Liver (tissue), 9 donors: ENCODE results near the gene RGL2. TPM values are rescaled to one million over a fixed set of nuclear protein-coding genes. Genes with fewer than 3 reads are reported as not detected.

Source experiments
- DNase-seq: peaks from one replicate; pipeline ENCODE4 v3.0.0-alpha.2; 2017; ENCODE audit warnings: low spot score
- H3K27ac ChIP-seq, 2 donors: one replicate each; pipeline ENCODE4 v1.7.0; 2013; ENCODE audit warnings: inconsistent platforms in 2 of 2, low read length in 2 of 2, control low read depth in 1 of 2, low read depth in 1 of 2, mild to moderate bottlenecking in 1 of 2
- H3K27me3 ChIP-seq, 4 donors: one replicate each; pipeline versions ENCODE4 v1.6.1 to v1.7.0; 2013; ENCODE audit warnings: low read length in 3 of 4, inconsistent platforms in 1 of 4, mild to moderate bottlenecking in 1 of 4, moderate library complexity in 1 of 4; ENCODE audit not compliant: control insufficient read depth in 4 of 4, insufficient read depth in 4 of 4
- H3K36me3 ChIP-seq, 4 donors: one replicate each; pipeline versions ENCODE4 v1.6.1 to v1.7.0; 2013; ENCODE audit warnings: low read length in 3 of 4, mild to moderate bottlenecking in 3 of 4, low read depth in 1 of 4, moderate library complexity in 1 of 4; ENCODE audit not compliant: control insufficient read depth in 4 of 4, insufficient read depth in 3 of 4
- H3K4me1 ChIP-seq, 4 donors: one replicate each; pipeline versions ENCODE4 v1.6.1 to v1.7.0; 2013; ENCODE audit warnings: low read length in 3 of 4, mild to moderate bottlenecking in 3 of 4, moderate library complexity in 1 of 4; ENCODE audit not compliant: control insufficient read depth in 4 of 4, insufficient read depth in 4 of 4
- H3K4me3 ChIP-seq, 3 donors: one replicate each; pipeline versions ENCODE4 v1.6.1 to v1.7.0; 2013; ENCODE audit warnings: low read length in 3 of 3, control low read depth in 1 of 3, low read depth in 1 of 3, mild to moderate bottlenecking in 1 of 3
- H3K9ac ChIP-seq, 2 donors: one replicate each; pipeline ENCODE4 v1.7.0; 2013; ENCODE audit warnings: low read length in 2 of 2, mild to moderate bottlenecking in 2 of 2, moderate library complexity in 2 of 2, control low read depth in 1 of 2, low read depth in 1 of 2
- H3K9me3 ChIP-seq, 4 donors: one replicate each; pipeline versions ENCODE4 v1.6.1 to v1.7.0; 2013; ENCODE audit warnings: low read length in 3 of 4; ENCODE audit not compliant: control insufficient read depth in 4 of 4
- EGR1 ChIP-seq, 2 donors: IDR thresholded peaks; 2 replicates each; pipeline ENCODE4 v1.6.1; 2016 to 2018; ENCODE audit warnings: antibody characterized with exemption in 2 of 2, low read depth in 2 of 2
- FOXA1 ChIP-seq: IDR thresholded peaks from 2 replicates; pipeline ENCODE4 v1.6.1; 2016; ENCODE audit warnings: antibody characterized with exemption
- FOXA2 ChIP-seq: IDR thresholded peaks from 2 replicates; pipeline ENCODE4 v1.6.1; 2016; ENCODE audit warnings: antibody characterized with exemption
- GABPA ChIP-seq, 2 donors: IDR thresholded peaks in 1 of 2; conservative IDR thresholded peaks in 1 of 2; 2 replicates each; pipeline ENCODE4 v1.6.1; 2016; ENCODE audit warnings: antibody characterized with exemption in 2 of 2, mild to moderate bottlenecking in 1 of 2, moderate library complexity in 1 of 2
- HNF4A ChIP-seq, 2 donors: conservative IDR thresholded peaks; 2 replicates each; pipeline ENCODE4 v1.6.1; 2016; ENCODE audit warnings: antibody characterized with exemption in 2 of 2, mild to moderate bottlenecking in 2 of 2
- HNF4G ChIP-seq: IDR thresholded peaks from 2 replicates; pipeline ENCODE4 v1.6.1; 2016; ENCODE audit warnings: antibody characterized with exemption
- JUND ChIP-seq, 2 donors: IDR thresholded peaks; 2 replicates each; pipeline ENCODE4 v1.6.1; 2016; ENCODE audit warnings: antibody characterized with exemption in 2 of 2
- NR2F2 ChIP-seq: IDR thresholded peaks from 2 replicates; pipeline ENCODE4 v1.6.1; 2016; ENCODE audit warnings: antibody characterized with exemption
- RAD21 ChIP-seq, 2 donors: IDR thresholded peaks; 2 replicates each; pipeline ENCODE4 v1.6.1; 2016; ENCODE audit warnings: antibody characterized with exemption in 2 of 2, mild to moderate bottlenecking in 2 of 2
- RXRA ChIP-seq, 2 donors: IDR thresholded peaks; 2 replicates each; pipeline ENCODE4 v1.6.1; 2017 to 2018; ENCODE audit warnings: antibody characterized with exemption in 2 of 2, mild to moderate bottlenecking in 1 of 2
- SP1 ChIP-seq: IDR thresholded peaks from 2 replicates; pipeline ENCODE4 v1.6.1; 2018; ENCODE audit warnings: antibody characterized with exemption, mild to moderate bottlenecking
- TAF1 ChIP-seq: conservative IDR thresholded peaks from 2 replicates; pipeline ENCODE4 v1.6.1; 2016; ENCODE audit warnings: antibody characterized with exemption, mild to moderate bottlenecking
- YY1 ChIP-seq: IDR thresholded peaks from 2 replicates; pipeline ENCODE4 v1.6.1; 2016; ENCODE audit warnings: antibody characterized with exemption, mild to moderate bottlenecking
- WGBS: extraction: QIAGEN DNeasy Blood & Tissue Kit; methylation state at CpG from one replicate; pipeline ENCODE4 v1.1.7; 2013; 5-methylcytosine and 5-hydroxymethylcytosine counted together
- polyA plus RNA-seq, 2 donors: library from polyadenylated mRNA; stranded (reverse) in 1 of 2; unstranded in 1 of 2; fragments of 200-250 nt in 1 of 2; fragments of >200 nt in 1 of 2; fragmentation: Nextera tagmentation in 1 of 2; extraction: Ambion mirVana in 1 of 2; gene quantifications; one replicate each; pipeline versions ENCODE4 v1.2.1 to v1.2.3, GENCODE V29; 2013 to 2015
- total RNA-seq, 2 donors: library from RNA; depleted of rRNA; stranded (reverse); fragments of >200 nt; gene quantifications; one replicate each; pipeline ENCODE4 v1.2.3, GENCODE V29; 2014
- TF ChIP-seq, protein P1 (sequence below): IDR thresholded peaks from 2 replicates; pipeline ENCODE4 v1.6.1; 2016; ENCODE audit warnings: antibody characterized with exemption
- TF ChIP-seq, protein P2 (sequence below): fragments of 150-350 bp; IDR thresholded peaks from 2 replicates; pipeline ENCODE4 v1.5.1; 2017; ENCODE audit warnings: improper control_type of control experiment, low read depth, low read length; ENCODE audit not compliant: missing input control
- TF ChIP-seq, protein P3 (sequence below): IDR thresholded peaks from 2 replicates; pipeline ENCODE4 v1.6.1; 2016; ENCODE audit warnings: antibody characterized with exemption, mild to moderate bottlenecking
- TF ChIP-seq, protein P4 (sequence below): IDR thresholded peaks from 2 replicates; pipeline ENCODE4 v1.6.1; 2016; ENCODE audit warnings: antibody characterized with exemption
- TF ChIP-seq, protein P5 (sequence below): IDR thresholded peaks from 2 replicates; pipeline ENCODE4 v1.6.1; 2016; ENCODE audit warnings: antibody characterized with exemption
- donor health status: healthy.
- donor health status: healthy.
- donor health status: healthy.
- donor health status: healthy.
- donor health status: healthy.

RGL2 gene
- total and polyA plus RNA-seq, 4 donors, result 16.7 to 22.8 (median 17.3) TPM

DNA sequence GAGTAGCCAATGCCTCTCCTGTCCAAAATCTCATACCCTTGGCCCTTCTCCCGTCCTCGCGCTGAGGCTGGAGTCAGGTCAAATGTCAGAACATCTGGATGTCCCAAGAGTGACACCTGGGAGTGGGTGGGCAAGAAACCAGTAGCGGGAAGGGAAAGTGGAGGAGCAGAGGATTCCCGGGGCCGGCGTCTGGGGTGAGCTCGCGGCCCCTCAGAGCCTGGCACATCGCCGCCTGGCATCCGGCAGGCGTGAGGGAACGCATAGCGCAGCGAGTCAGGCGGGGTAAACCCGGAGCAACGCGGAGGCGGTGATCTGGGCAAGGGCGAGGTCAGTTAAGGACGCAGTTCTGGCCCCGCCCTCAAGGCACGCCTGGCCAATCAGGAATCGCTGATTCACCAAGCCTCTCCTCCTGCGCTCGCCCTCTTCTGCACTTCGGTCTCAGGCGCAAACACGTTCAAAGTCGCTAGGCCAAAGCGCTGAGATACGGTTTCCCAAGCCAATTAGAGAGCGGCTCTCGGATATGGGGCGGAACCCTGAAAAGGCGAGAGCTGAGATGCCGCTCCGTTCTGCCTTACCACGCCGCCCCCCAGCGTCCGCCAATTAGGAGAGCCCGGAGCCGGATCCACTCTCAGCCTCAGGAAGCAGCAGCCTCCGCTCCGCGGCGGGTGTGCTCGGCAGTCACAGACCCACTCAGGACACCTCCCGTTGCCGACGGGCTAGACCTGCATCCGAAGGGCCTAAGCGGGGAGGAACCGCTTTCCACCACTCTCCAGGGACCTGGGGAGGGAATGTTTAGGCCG, 49.6 kb downstream of the RGL2 start:
- Histone ChIP-seq H3K27me3 (no peaks in the 10 kb centered on the region), H3K4me1 (peaks cover 2 to 29% (median 23%) of the 10 kb centered on the region in 4 donors), H3K9ac (peak overlapping the region; percentile 79 to 86), H3K27ac (peak overlapping the region; percentile 92 to 97), H3K4me3 (peak overlapping the region; percentile 55 to 76 (median 67)), H3K9me3 (no peaks in the 10 kb centered on the region), H3K36me3 (peaks cover 0 to 6% (median 1%) of the 10 kb centered on the region in 4 donors)
- TF ChIP-seq, protein P1, sequence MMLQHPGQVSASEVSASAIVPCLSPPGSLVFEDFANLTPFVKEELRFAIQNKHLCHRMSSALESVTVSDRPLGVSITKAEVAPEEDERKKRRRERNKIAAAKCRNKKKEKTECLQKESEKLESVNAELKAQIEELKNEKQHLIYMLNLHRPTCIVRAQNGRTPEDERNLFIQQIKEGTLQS, result no peak
- TF ChIP-seq RAD21 (IDR thresholded peaks at IDR 0.05) (peak; percentile 32 to 39), JUND (IDR thresholded peaks at IDR 0.05) (peak; percentile 64 to 68), TAF1 (peak; percentile 79), GABPA (IDR thresholded peaks at IDR 0.05 in 1 of 2, conservative IDR thresholded peaks at IDR 0.05 in 1 of 2) (peak; percentile 23 to 86), NR2F2 (peak; percentile 50), SP1 (peak; percentile 99), HNF4A (conservative IDR thresholded peaks at IDR 0.05) (peak; percentile 89 to 95), YY1 (peak; percentile 89), HNF4G (peak; percentile 57), FOXA2 (no peak), RXRA (IDR thresholded peaks at IDR 0.05) (peak; percentile 98 to 99), FOXA1 (peak; percentile 30), EGR1 (IDR thresholded peaks at IDR 0.05; ENCODE audit: low read depth in 2 of 2) (peak; percentile 78 to 93)
- TF ChIP-seq, protein P2, sequence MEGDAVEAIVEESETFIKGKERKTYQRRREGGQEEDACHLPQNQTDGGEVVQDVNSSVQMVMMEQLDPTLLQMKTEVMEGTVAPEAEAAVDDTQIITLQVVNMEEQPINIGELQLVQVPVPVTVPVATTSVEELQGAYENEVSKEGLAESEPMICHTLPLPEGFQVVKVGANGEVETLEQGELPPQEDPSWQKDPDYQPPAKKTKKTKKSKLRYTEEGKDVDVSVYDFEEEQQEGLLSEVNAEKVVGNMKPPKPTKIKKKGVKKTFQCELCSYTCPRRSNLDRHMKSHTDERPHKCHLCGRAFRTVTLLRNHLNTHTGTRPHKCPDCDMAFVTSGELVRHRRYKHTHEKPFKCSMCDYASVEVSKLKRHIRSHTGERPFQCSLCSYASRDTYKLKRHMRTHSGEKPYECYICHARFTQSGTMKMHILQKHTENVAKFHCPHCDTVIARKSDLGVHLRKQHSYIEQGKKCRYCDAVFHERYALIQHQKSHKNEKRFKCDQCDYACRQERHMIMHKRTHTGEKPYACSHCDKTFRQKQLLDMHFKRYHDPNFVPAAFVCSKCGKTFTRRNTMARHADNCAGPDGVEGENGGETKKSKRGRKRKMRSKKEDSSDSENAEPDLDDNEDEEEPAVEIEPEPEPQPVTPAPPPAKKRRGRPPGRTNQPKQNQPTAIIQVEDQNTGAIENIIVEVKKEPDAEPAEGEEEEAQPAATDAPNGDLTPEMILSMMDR, result peak; percentile 13
- TF ChIP-seq, protein P3, sequence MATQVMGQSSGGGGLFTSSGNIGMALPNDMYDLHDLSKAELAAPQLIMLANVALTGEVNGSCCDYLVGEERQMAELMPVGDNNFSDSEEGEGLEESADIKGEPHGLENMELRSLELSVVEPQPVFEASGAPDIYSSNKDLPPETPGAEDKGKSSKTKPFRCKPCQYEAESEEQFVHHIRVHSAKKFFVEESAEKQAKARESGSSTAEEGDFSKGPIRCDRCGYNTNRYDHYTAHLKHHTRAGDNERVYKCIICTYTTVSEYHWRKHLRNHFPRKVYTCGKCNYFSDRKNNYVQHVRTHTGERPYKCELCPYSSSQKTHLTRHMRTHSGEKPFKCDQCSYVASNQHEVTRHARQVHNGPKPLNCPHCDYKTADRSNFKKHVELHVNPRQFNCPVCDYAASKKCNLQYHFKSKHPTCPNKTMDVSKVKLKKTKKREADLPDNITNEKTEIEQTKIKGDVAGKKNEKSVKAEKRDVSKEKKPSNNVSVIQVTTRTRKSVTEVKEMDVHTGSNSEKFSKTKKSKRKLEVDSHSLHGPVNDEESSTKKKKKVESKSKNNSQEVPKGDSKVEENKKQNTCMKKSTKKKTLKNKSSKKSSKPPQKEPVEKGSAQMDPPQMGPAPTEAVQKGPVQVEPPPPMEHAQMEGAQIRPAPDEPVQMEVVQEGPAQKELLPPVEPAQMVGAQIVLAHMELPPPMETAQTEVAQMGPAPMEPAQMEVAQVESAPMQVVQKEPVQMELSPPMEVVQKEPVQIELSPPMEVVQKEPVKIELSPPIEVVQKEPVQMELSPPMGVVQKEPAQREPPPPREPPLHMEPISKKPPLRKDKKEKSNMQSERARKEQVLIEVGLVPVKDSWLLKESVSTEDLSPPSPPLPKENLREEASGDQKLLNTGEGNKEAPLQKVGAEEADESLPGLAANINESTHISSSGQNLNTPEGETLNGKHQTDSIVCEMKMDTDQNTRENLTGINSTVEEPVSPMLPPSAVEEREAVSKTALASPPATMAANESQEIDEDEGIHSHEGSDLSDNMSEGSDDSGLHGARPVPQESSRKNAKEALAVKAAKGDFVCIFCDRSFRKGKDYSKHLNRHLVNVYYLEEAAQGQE, result peak; percentile 82
- TF ChIP-seq, protein P4, sequence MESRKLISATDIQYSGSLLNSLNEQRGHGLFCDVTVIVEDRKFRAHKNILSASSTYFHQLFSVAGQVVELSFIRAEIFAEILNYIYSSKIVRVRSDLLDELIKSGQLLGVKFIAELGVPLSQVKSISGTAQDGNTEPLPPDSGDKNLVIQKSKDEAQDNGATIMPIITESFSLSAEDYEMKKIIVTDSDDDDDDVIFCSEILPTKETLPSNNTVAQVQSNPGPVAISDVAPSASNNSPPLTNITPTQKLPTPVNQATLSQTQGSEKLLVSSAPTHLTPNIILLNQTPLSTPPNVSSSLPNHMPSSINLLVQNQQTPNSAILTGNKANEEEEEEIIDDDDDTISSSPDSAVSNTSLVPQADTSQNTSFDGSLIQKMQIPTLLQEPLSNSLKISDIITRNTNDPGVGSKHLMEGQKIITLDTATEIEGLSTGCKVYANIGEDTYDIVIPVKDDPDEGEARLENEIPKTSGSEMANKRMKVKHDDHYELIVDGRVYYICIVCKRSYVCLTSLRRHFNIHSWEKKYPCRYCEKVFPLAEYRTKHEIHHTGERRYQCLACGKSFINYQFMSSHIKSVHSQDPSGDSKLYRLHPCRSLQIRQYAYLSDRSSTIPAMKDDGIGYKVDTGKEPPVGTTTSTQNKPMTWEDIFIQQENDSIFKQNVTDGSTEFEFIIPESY, result peak; percentile 54
- TF ChIP-seq, protein P5, sequence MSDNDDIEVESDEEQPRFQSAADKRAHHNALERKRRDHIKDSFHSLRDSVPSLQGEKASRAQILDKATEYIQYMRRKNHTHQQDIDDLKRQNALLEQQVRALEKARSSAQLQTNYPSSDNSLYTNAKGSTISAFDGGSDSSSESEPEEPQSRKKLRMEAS, result peak; percentile 84
- peak; percentile 97 for DNase-seq
- WGBS, result under 1% methylated on average over 58 of the region's 58 CpGs
